Measurements from ENCODE around the gene RNF25. TPM values are rescaled to one million over a fixed set of nuclear protein-coding genes. Genes with fewer than 3 reads are reported as not detected.
"Not testable (repeated sequence)": the region's sequence is repeated elsewhere in the genome, so short reads cannot be mapped to it uniquely, and the experiment has no call there.

Gene RNF25
- total and polyA plus RNA-seq, 4 experiments from 2014 or later, result 13.5 to 32.9 (median 25.7) TPM

GRCh38 chr2:218708086-218708485, 36.3 kb upstream of the RNF25 start:
- Mint-ChIP-seq H3K27me3 (peaks cover 0 to 2% of the 10 kb centered on the region in 2 donors), H3K36me3 (no peaks in the 10 kb centered on the region), H3K4me1 (peaks cover 8 to 17% (median 12%) of the 10 kb centered on the region in 4 donors), H3K9me3 (no peaks in the 10 kb centered on the region), H3K4me3 (no peak overlapping the region), H3K27ac (no peak overlapping the region)
- POLR2A ChIA-PET (ENCODE audit: partially characterized antibody), result interaction anchor here (0.6 to 1.6 kb wide), 2 partner anchors 37 to 49 kb away, joined by 3 to 5 read pairs; partner anchors contain the start of genes BCS1L and ZNF142
- Histone ChIP-seq H3K9me3 (ENCODE audit: control insufficient read depth in 1 of 2, low read length in 2 of 2) (no peaks in the 10 kb centered on the region), H3K4me3 (ENCODE audit: low read length in 2 of 2) (no peak overlapping the region), H3K36me3 (ENCODE audit: insufficient read depth, low read length) (no peaks in the 10 kb centered on the region), H3K4me1 (ENCODE audit: insufficient read depth, low read length) (peaks cover 16% of the 10 kb centered on the region), H3K27ac (ENCODE audit: low read depth, low read length) (no peak overlapping the region), H3K27me3 (ENCODE audit: insufficient read depth, low read length) (no peaks in the 10 kb centered on the region)
- CTCF ChIA-PET (ENCODE audit: partially characterized antibody), result interaction anchor here (0.6 to 1.9 kb wide), 6 partner anchors 13 to 350 kb away, joined by 3 to 7 read pairs (median 4); partner anchors contain the start of genes BCS1L and ZNF142
- DNase-seq, result no peak
- intact Hi-C loops (cut with micrococcal nuclease), result no loop called here

- H3K27me3 Mint-ChIP-seq, result peaks cover 0 to 2% of the 10 kb centered on the region in 2 donors
- intact Hi-C loops (cut with micrococcal nuclease), result no loop called here
These were observed 31.5 kb upstream of the RNF25 start for GRCh38 chr2:218703341-218703740.

GRCh38 chr2:218701806-218702205, 30.0 kb upstream of the RNF25 start:
- intact Hi-C loops (cut with micrococcal nuclease), result no loop called here
- no peak overlapping the region for H3K4me3 ChIP-seq (ENCODE audit: low read length in 2 of 2)
- no peak overlapping the region for H3K27ac ChIP-seq (ENCODE audit: low read depth, low read length)
- peaks cover 3 to 15% of the 10 kb centered on the region in 2 donors for H3K36me3 Mint-ChIP-seq
- H3K9me3 ChIP-seq (ENCODE audit: control insufficient read depth in 1 of 2, low read length in 2 of 2), result no peaks in the 10 kb centered on the region
- H3K4me1 Mint-ChIP-seq, result no peaks in the 10 kb centered on the region
- H3K27ac Mint-ChIP-seq, result no peak overlapping the region
- DNase-seq, result no peak
- H3K27me3 Mint-ChIP-seq, result peaks cover 0 to 2% of the 10 kb centered on the region in 2 donors
- no peaks in the 10 kb centered on the region for H3K27me3 ChIP-seq (ENCODE audit: insufficient read depth, low read length)
- no peaks in the 10 kb centered on the region for H3K36me3 ChIP-seq (ENCODE audit: insufficient read depth, low read length)
- no peaks in the 10 kb centered on the region for H3K4me1 ChIP-seq (ENCODE audit: insufficient read depth, low read length)
- H3K9me3 Mint-ChIP-seq, result no peaks in the 10 kb centered on the region
- POLR2A ChIA-PET (ENCODE audit: partially characterized antibody), result interaction anchor here (0.8 kb wide), 1 partner anchor 43 kb away, joined by 3 read pairs; the partner anchor contains the start of genes BCS1L and ZNF142
- CTCF ChIA-PET (ENCODE audit: partially characterized antibody), result interaction anchor here (1.1 kb wide), 1 partner anchor 9 kb away, joined by 5 read pairs; the partner anchor contains the start of gene TTLL4
- no peak overlapping the region for H3K4me3 Mint-ChIP-seq

More at GRCh38 chr2:218703341-218703740, 31.5 kb upstream of the RNF25 start:
- POLR2A ChIA-PET (ENCODE audit: partially characterized antibody), result no interaction called here
- no peak for DNase-seq
- CTCF ChIA-PET (ENCODE audit: partially characterized antibody), result no interaction called here
- peak overlapping the region in 1 of 7 donors; percentile 1 for H3K27ac Mint-ChIP-seq
- H3K9me3 Mint-ChIP-seq, result no peaks in the 10 kb centered on the region
- no peaks in the 10 kb centered on the region for H3K36me3 ChIP-seq (ENCODE audit: insufficient read depth, low read length)
- no peaks in the 10 kb centered on the region for H3K4me1 ChIP-seq (ENCODE audit: insufficient read depth, low read length)
- H3K27me3 ChIP-seq (ENCODE audit: insufficient read depth, low read length), result no peaks in the 10 kb centered on the region
- no peak overlapping the region for H3K4me3 Mint-ChIP-seq
- H3K4me1 Mint-ChIP-seq, result peaks cover 0 to 2% (median 0%) of the 10 kb centered on the region in 4 donors
- no peak overlapping the region for H3K4me3 ChIP-seq (ENCODE audit: low read length in 2 of 2)
- H3K9me3 ChIP-seq (ENCODE audit: control insufficient read depth in 1 of 2, low read length in 2 of 2), result no peaks in the 10 kb centered on the region
- no peak overlapping the region for H3K27ac ChIP-seq (ENCODE audit: low read depth, low read length)
- peaks cover 3 to 12% of the 10 kb centered on the region in 2 donors for H3K36me3 Mint-ChIP-seq

- no peaks in the 10 kb centered on the region for H3K27me3 ChIP-seq (ENCODE audit: insufficient read depth, low read length)
- no peak overlapping the region for H3K27ac ChIP-seq (ENCODE audit: low read depth, low read length)
- Mint-ChIP-seq H3K4me3 (no peak overlapping the region), H3K9me3 (no peaks in the 10 kb centered on the region), H3K4me1 (no peaks in the 10 kb centered on the region), H3K36me3 (peaks cover 10 to 27% of the 10 kb centered on the region in 2 donors), H3K27ac (no peak overlapping the region), H3K27me3 (no peaks in the 10 kb centered on the region)
- POLR2A ChIA-PET (ENCODE audit: partially characterized antibody), result no interaction called here
- no peaks in the 10 kb centered on the region for H3K9me3 ChIP-seq (ENCODE audit: control insufficient read depth in 1 of 2, low read length in 2 of 2)
- no peaks in the 10 kb centered on the region for H3K4me1 ChIP-seq (ENCODE audit: insufficient read depth, low read length)
- no peaks in the 10 kb centered on the region for H3K36me3 ChIP-seq (ENCODE audit: insufficient read depth, low read length)
- intact Hi-C loops (cut with micrococcal nuclease), result no loop called here
- H3K4me3 ChIP-seq (ENCODE audit: low read length in 2 of 2), result no peak overlapping the region
- DNase-seq, result no peak
- CTCF ChIA-PET (ENCODE audit: partially characterized antibody), result interaction anchor here (1.3 kb wide), 1 partner anchor 149 kb away, joined by 4 read pairs; no protein-coding TSS in a partner anchor
These were observed 27.1 kb upstream of the RNF25 start for GRCh38 chr2:218698885-218699284.

GRCh38 chr2:218694405-218695145, 22.8 kb upstream of the RNF25 start:
- H3K27me3 Mint-ChIP-seq, result no peaks in the 10 kb centered on the region
- H3K4me3 Mint-ChIP-seq, result no peak overlapping the region
- no peak overlapping the region for H3K27ac ChIP-seq (ENCODE audit: low read depth, low read length)
- H3K9me3 Mint-ChIP-seq, result no peaks in the 10 kb centered on the region
- POLR2A ChIA-PET (ENCODE audit: partially characterized antibody), result no interaction called here
- CTCF ChIA-PET (ENCODE audit: partially characterized antibody), result interaction anchor here (1.5 kb wide), 1 partner anchor 13 kb away, joined by 3 read pairs; no protein-coding TSS in a partner anchor
- H3K36me3 ChIP-seq (ENCODE audit: insufficient read depth, low read length), result no peaks in the 10 kb centered on the region
- peak overlapping the region in 1 of 7 donors; percentile 38 for H3K27ac Mint-ChIP-seq
- H3K4me1 Mint-ChIP-seq, result no peaks in the 10 kb centered on the region
- no peak overlapping the region for H3K4me3 ChIP-seq (ENCODE audit: low read length in 2 of 2)
- no peaks in the 10 kb centered on the region for H3K27me3 ChIP-seq (ENCODE audit: insufficient read depth, low read length)
- H3K36me3 Mint-ChIP-seq, result peaks cover 32 to 44% of the 10 kb centered on the region in 2 donors
- H3K9me3 ChIP-seq (ENCODE audit: control insufficient read depth in 1 of 2, low read length in 2 of 2), result no peaks in the 10 kb centered on the region
- no peaks in the 10 kb centered on the region for H3K4me1 ChIP-seq (ENCODE audit: insufficient read depth, low read length)
- intact Hi-C loops (cut with micrococcal nuclease), result no loop called here
- no peak for DNase-seq

- Mint-ChIP-seq H3K4me3 (no peak overlapping the region), H3K4me1 (peaks cover 0 to 4% (median 2%) of the 10 kb centered on the region in 4 donors), H3K27ac (no peak overlapping the region), H3K9me3 (no peaks in the 10 kb centered on the region), H3K36me3 (peaks cover 29 to 41% of the 10 kb centered on the region in 2 donors), H3K27me3 (no peaks in the 10 kb centered on the region)
- Histone ChIP-seq H3K36me3 (ENCODE audit: insufficient read depth, low read length) (no peaks in the 10 kb centered on the region), H3K27me3 (ENCODE audit: insufficient read depth, low read length) (no peaks in the 10 kb centered on the region), H3K4me3 (ENCODE audit: low read length in 2 of 2) (no peak overlapping the region), H3K27ac (ENCODE audit: low read depth, low read length) (no peak overlapping the region), H3K4me1 (ENCODE audit: insufficient read depth, low read length) (no peaks in the 10 kb centered on the region), H3K9me3 (ENCODE audit: control insufficient read depth in 1 of 2, low read length in 2 of 2) (no peaks in the 10 kb centered on the region)
- intact Hi-C loops (cut with micrococcal nuclease), result no loop called here
- ChIA-PET CTCF (ENCODE audit: partially characterized antibody) (interaction anchor here (1.3 to 1.7 kb wide), 2 partner anchors 19 to 31 kb away, joined by 4 read pairs; partner anchors contain the start of genes BCS1L and ZNF142), POLR2A (ENCODE audit: partially characterized antibody) (no interaction called here)
- DNase-seq, result no peak
These were observed 19.4 kb upstream of the RNF25 start for GRCh38 chr2:218691234-218691633.

- peaks cover 15 to 22% of the 10 kb centered on the region in 2 donors for H3K36me3 Mint-ChIP-seq
- H3K4me3 ChIP-seq (ENCODE audit: low read length in 2 of 2); H3K4me3 Mint-ChIP-seq; POLR2A ChIA-PET (ENCODE audit: partially characterized antibody); H3K4me1 ChIP-seq (ENCODE audit: insufficient read depth, low read length); H3K27ac Mint-ChIP-seq; H3K27me3 ChIP-seq (ENCODE audit: insufficient read depth, low read length); H3K4me1 Mint-ChIP-seq; H3K9me3 ChIP-seq (ENCODE audit: control insufficient read depth in 1 of 2, low read length in 2 of 2); H3K36me3 ChIP-seq (ENCODE audit: insufficient read depth, low read length); H3K27me3 Mint-ChIP-seq; H3K9me3 Mint-ChIP-seq; H3K27ac ChIP-seq (ENCODE audit: low read depth, low read length): not testable (repeated sequence)
- CTCF ChIA-PET (ENCODE audit: partially characterized antibody), result interaction anchor here (0.7 to 2.2 kb wide), 16 partner anchors 10 to 1090 kb away, joined by 3 to 23 read pairs (median 3); partner anchors contain the start of genes BCS1L, RNF25, STK36 and TTLL4
- DNase-seq, result peak; percentile 25 to 43 (median 30)
- intact Hi-C loops (cut with micrococcal nuclease), result loop anchor here (1.0 to 5.0 kb wide), 2 partner anchors 28 to 280 kb away; partner anchors contain the start of genes BCS1L and ZNF142
These were observed 15.7 kb upstream of the RNF25 start for GRCh38 chr2:218687400-218688060.
